HUES64 (cell line): ENCODE results near the gene ARHGEF17.

Source experiments
- H3K27ac ChIP-seq: 2 replicates; pipeline ENCODE4 v1.7.0; 2013; ENCODE audit warnings: low read depth, low read length, inconsistent platforms
- H3K27me3 ChIP-seq: 2 replicates; pipeline ENCODE4 v1.6.1; 2013; ENCODE audit warnings: mild to moderate bottlenecking, low read length; ENCODE audit not compliant: insufficient read depth
- H3K36me3 ChIP-seq: 2 replicates; pipeline ENCODE4 v1.6.1; 2013; ENCODE audit warnings: mild to moderate bottlenecking, low read length; ENCODE audit not compliant: insufficient read depth
- H3K4me1 ChIP-seq: 2 replicates; pipeline ENCODE4 v1.6.1; 2013; ENCODE audit warnings: mild to moderate bottlenecking, low read length, moderate library complexity; ENCODE audit not compliant: insufficient read depth
- H3K4me3 ChIP-seq: 2 replicates; pipeline ENCODE4 v1.5.1; 2013; ENCODE audit warnings: mild to moderate bottlenecking, low read length, moderate library complexity
- H3K9ac ChIP-seq: 2 replicates; pipeline ENCODE4 v1.6.1; 2013; ENCODE audit warnings: mild to moderate bottlenecking, low read depth, low read length
- H3K9me3 ChIP-seq: 2 replicates; pipeline ENCODE4 v1.6.1; 2013; ENCODE audit warnings: low read depth, low read length; ENCODE audit not compliant: insufficient read depth
- WGBS: fragments of 150-250, 120-280 bp; methylation state at CpG from one replicate; pipeline ENCODE4 v1.1.7; 2013; ENCODE audit warnings: missing lambda C conversion rate; 5-methylcytosine and 5-hydroxymethylcytosine counted together

ARHGEF17 gene

DNA sequence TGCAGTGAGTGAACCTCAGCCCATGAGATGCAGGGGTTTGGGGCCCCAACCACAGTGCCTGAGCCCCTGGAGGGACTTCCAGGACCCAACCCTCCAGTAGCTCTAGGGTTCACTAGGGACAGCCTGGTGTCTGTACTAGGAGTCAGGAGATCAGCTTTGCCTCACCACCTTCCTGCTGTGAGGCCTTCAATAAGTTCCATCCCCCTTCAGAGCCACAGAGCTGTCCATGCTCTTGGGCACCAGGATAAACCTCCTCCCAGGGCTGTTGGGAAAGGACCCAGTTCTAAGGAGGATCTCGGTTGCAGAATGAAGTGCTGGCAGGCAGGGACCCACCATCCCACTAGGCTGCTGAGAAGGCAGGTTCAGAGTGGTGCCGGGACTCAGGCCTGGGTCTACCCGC lies 9.7 kb downstream of the ARHGEF17 start:
- 88% methylated on average over 3 of the region's 3 CpGs for WGBS
- Histone ChIP-seq H3K9me3 (no peaks in the 10 kb centered on the region), H3K27me3 (no peaks in the 10 kb centered on the region; the same call in 1 of the 2 replicates), H3K36me3 (no peaks in the 10 kb centered on the region), H3K9ac (no peak overlapping the region), H3K4me3 (no peak overlapping the region), H3K4me1 (peaks cover 31% of the 10 kb centered on the region), H3K27ac (no peak overlapping the region)

DNA sequence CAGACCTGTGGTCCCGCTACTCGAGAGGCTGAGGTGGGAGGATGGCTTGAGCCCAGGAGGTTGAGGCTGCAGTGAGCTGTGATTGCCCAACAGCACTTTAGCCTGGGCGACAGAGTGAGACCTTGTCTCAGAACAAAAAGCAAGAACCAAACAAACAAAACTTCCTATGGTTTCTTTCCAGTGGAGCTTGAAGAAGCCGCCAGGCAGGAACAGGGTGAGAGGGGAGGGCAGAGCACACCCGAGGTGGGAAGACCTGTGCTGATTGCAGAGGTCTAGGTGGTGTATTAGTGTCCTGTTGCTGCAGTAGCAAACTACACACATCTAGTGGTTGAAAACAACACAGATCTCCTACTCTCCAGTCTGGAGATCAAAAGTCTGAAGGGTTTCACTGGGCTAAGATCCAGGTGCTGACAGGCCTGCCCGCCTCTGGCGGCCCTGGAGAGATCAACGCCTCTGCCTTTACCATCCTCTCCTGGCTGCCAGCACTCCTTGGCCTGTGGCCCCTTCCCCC lies 10.5 kb downstream of the ARHGEF17 start:
- Histone ChIP-seq H3K9ac (no peak overlapping the region), H3K36me3 (no peaks in the 10 kb centered on the region), H3K4me3 (no peak overlapping the region), H3K4me1 (peaks cover 34% of the 10 kb centered on the region), H3K27ac (no peak overlapping the region), H3K27me3 (no peaks in the 10 kb centered on the region; the same call in 1 of the 2 replicates), H3K9me3 (no peaks in the 10 kb centered on the region)
- 95% methylated on average over 8 of the region's 8 CpGs for WGBS

DNA sequence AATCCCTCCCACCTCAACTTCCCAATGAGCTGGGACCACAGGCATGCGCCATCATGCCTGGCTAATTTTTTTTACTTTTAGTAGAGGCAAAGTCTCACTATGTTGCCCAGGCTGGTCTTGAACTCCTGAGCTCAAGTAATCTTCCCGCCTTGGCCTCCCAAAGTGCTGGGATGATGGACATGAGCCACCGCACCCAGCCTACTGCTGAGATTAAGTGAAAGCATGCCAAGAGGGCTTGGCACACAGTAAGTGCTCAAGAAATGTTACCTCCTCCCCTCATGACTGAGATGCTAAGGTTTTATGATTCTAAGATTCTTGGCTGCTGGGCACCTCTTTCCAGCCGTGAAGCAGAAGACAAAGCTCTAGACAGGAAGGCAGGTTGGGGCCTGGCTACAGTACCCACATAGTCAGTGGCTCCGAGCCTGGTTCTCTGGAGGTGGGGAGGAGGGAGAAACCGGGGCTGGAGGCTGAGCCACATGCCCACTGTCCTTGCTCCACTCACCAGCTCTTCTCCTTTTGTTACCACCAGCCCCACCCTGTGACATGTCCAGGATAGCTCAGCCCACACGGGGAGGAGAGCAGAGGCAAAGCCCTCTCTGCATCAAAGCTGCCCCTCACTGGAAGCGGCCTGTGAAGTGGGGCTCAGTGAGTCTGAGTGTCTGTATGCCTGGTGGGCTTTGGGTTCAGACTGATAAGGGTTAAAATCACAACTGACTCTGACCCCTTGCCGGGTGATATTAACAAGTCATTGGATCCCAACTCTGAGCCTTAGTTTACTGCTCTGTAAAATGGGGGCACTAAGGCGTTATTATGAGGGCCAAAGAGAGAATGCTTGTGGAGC lies 12.9 kb downstream of the ARHGEF17 start:
- 81% methylated on average over 9 of the region's 10 CpGs for WGBS
- Histone ChIP-seq H3K4me1 (peaks cover 33% of the 10 kb centered on the region), H3K9ac (no peak overlapping the region), H3K27ac (no peak overlapping the region), H3K27me3 (no peaks in the 10 kb centered on the region; the same call in 1 of the 2 replicates), H3K36me3 (no peaks in the 10 kb centered on the region), H3K9me3 (no peaks in the 10 kb centered on the region), H3K4me3 (no peak overlapping the region)

DNA sequence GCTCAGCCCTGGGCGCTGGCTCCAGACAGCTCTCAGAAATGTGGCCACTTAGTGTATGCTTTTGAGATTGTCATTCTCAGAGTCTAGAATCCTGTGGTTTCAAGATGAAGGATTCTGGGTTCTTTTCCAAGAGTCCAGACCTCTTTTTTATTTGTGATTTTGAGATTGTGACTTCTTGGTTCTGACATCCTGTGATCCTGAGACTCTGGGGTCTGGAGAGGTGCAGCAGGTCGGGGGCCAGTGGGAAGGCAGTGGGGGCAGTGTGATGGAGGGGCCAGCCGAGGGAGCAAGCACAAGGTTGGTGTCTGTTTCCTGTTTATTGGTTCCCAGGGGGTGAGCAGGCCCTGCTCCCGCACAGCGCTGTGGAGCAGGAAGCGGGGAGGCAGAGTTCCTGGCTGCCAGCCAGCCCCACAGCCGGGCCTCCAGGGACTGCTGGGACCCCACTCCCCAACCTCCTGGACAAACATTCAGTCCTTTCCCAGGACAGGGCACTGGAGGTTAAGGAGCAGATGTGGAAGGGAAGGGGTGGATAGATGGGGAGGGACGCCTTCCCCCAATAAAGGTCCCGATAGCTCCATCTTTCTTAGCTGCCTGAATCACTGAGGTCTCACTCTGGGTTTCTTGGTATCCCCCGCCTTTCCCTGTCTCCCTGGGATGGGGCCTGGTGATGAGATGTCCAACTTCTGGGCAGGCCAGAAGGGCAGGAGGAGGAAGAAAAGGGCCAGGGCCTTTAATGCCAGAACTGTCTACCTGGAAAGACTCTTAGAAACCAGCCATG lies 13.7 kb downstream of the ARHGEF17 start:
- H3K4me3 ChIP-seq: no peak overlapping the region
- no peak overlapping the region for H3K9ac ChIP-seq
- no peaks in the 10 kb centered on the region for H3K36me3 ChIP-seq
- no peak overlapping the region for H3K27ac ChIP-seq
- H3K9me3 ChIP-seq: no peaks in the 10 kb centered on the region
- WGBS: 60% methylated on average over 9 of the region's 10 CpGs
- H3K27me3 ChIP-seq: no peaks in the 10 kb centered on the region; the same call in 1 of the 2 replicates
- peaks cover 33% of the 10 kb centered on the region for H3K4me1 ChIP-seq

DNA sequence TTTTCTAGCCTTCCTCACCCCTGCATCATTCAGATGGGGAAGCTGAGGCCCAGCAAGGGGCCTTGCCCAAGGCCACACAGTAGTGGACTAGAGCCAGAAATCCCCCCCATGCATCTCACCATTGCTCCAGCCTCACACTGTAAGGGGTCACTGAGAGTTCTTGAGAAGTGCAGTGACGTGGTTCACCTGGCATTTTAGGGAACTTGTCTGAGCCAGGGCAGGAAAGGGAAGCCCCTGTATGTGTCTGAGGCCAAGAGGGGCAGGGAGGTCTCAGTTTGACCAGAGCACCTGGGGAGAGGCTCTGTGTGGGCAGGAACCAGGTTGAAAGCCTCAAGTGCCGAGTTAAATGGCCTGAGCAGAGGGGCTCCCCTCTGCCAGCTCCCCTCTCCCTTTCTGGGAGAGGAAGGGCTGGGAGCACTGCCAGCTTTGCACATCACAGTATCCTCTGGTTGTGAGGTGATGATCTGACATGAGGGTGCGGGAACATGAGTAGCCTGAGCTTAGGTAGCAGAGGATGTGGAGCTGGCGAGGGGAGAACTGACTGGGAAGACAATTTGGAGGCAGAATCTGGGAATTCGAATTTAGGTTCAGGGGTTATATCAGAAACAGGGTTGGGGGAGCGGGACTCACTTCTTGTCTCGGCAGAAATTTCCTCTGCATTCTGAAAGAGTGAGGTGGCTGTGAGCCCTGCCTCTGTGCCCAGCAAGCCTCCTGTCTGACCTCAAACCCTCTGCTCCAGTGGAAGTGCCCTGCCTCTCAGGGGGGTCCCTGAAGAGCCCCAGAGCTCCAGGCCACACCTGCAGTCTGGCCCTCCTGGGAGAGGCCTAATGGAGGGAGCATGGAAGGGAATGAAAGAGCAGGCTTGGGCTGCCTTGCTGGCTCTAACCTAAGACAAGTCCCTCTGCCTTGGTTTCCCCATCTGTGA lies 14.6 kb downstream of the ARHGEF17 start:
- Histone ChIP-seq H3K4me3 (no peak overlapping the region), H3K36me3 (no peaks in the 10 kb centered on the region), H3K9ac (no peak overlapping the region), H3K27ac (no peak overlapping the region; the same call in 1 of the 2 replicates), H3K4me1 (peaks cover 33% of the 10 kb centered on the region), H3K9me3 (no peaks in the 10 kb centered on the region), H3K27me3 (no peaks in the 10 kb centered on the region; the same call in 1 of the 2 replicates)
- WGBS: 80% methylated on average over 7 of the region's 7 CpGs

DNA sequence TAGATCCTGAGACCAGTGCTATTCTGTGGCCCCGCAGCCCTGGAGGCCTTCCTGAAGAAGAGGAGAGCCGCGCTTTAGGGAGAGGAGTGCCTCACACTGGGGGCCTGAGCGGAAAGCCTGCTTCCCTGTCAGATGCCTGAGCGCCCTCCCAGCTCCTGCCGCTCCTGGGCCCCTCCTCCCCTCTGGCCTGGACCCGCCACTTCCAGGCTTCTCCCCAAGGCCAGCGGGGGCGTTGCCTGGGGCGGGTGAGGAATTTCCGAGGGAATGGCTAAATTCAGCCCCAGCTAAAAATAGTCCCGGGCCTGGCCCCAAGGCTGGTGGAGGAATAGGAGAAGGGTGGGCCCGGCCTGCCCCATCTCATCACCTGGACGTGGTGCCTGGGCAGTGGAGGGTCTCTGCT lies 15.4 kb downstream of the ARHGEF17 start:
- Histone ChIP-seq H3K27me3 (no peaks in the 10 kb centered on the region; the same call in 1 of the 2 replicates), H3K4me1 (peaks cover 33% of the 10 kb centered on the region), H3K27ac (no peak overlapping the region; the same call in 1 of the 2 replicates), H3K4me3 (no peak overlapping the region), H3K9ac (peak overlapping the region; percentile 2; the same call in 1 of the 2 replicates), H3K9me3 (no peaks in the 10 kb centered on the region), H3K36me3 (no peaks in the 10 kb centered on the region)
- WGBS: 12% methylated on average over 14 of the region's 14 CpGs

DNA sequence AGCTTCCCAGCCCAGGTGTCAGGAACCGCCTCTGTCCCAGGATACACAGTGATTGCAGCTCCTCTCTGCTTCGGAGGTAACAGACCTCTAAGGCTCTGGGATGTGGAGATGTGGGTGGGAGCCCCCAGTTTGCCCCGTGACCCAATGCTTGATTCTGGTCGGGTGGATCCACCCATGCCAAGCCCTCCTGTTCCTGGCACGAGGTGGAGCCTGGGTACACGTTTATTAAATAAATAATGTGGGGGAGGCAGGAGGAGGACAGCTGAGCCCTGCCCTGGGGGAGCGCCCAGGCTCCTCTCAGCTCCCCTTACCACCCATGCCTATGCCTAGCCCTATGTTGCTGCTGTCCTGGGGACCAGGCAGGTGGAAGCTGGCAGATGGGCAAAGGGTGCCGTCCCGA lies 16.0 kb downstream of the ARHGEF17 start:
- Histone ChIP-seq H3K9me3 (no peaks in the 10 kb centered on the region), H3K4me1 (peaks cover 33% of the 10 kb centered on the region), H3K27me3 (no peaks in the 10 kb centered on the region; the same call in 1 of the 2 replicates), H3K9ac (peak overlapping the region; percentile 2; the same call in 1 of the 2 replicates), H3K27ac (no peak overlapping the region), H3K4me3 (no peak overlapping the region), H3K36me3 (no peaks in the 10 kb centered on the region)
- WGBS: 83% methylated on average over 9 of the region's 9 CpGs

DNA sequence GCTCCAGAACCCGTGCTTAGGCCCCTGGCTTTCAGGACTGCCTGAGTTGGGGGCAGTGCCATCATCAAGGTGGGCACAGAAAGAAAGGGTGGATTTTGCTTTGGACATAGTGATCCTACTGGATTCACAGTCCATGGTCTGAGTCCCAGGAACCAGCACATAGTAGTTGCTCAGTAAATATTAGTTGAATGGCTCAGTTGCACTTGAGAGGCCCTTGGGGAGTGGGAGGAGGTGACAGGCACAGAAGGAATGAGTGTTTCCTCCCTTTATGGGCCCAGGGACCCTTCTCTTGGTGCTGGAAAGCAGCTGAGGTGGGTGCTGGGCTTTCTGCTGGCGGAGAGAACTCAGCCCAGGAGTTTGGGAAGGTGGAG lies 16.6 kb downstream of the ARHGEF17 start:
- no peaks in the 10 kb centered on the region; the same call in 1 of the 2 replicates for H3K27me3 ChIP-seq
- H3K4me3 ChIP-seq: no peak overlapping the region
- no peaks in the 10 kb centered on the region for H3K9me3 ChIP-seq
- H3K27ac ChIP-seq: no peak overlapping the region
- H3K9ac ChIP-seq: no peak overlapping the region
- H3K4me1 ChIP-seq: peaks cover 33% of the 10 kb centered on the region
- 89% methylated on average over 2 of the region's 2 CpGs for WGBS
- H3K36me3 ChIP-seq: no peaks in the 10 kb centered on the region

DNA sequence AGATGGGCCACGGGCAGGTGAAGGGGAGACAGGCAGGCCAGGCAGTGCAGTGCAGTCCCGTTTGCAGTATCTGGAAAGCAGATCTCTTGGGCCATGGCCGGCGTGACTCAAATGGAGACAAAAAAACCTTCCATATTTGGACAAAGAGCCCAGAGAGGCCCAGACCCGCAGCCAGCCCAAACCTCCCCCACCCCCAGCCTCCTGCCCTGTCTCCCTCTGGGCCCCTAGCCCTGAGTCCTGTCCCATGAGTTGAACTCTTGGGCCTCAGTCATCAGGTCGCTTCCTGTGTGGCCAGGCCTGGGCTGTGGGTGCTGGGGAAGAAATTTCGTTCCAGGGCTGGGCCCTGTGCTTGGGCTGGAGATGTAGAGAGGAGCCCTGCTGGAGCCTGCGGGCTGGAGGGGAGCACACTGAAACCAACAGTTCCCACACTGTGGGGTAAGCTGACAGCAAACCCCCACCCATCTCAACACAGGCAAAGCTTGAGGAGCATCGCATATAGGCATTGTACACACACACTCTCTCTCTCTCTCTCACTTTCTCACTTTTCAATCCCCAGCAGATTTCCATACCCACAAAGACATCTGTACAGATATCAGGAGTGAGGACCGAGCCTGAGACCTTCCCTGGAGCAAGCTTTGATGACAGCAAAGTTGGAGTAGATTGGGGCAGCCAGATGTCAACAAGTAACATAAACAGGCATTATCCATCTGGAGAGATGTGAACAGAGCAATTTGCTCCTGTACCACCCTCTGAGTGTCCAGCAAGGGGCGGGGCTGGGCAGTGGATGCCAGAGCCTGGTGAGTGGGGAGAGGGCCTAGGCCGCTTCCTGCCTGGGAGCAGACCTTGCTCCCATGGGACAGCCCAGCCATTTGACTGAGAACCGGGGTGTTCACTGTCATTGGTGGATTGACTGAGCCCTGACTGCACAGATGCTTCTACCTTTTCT lies 17.2 kb downstream of the ARHGEF17 start:
- 78% methylated on average over 13 of the region's 13 CpGs for WGBS

More for the DNA sequence above, 17.2 kb downstream of the ARHGEF17 start:
- no peaks in the 10 kb centered on the region for H3K9me3 ChIP-seq
- peaks cover 6% of the 10 kb centered on the region for H3K27me3 ChIP-seq
- no peak overlapping the region for H3K9ac ChIP-seq
- H3K4me3 ChIP-seq: no peak overlapping the region
- H3K27ac ChIP-seq: no peak overlapping the region
- peaks cover 33% of the 10 kb centered on the region for H3K4me1 ChIP-seq
- H3K36me3 ChIP-seq: no peaks in the 10 kb centered on the region
